Heart left ventricle (tissue), 13 donors: Measurements from ENCODE around the gene AIMP1.

Experiments used
- POLR2A ChIP-seq, 2 donors: fragments of 450-650 bp; IDR thresholded peaks; one replicate each; pipeline ENCODE4 v1.6.1; 2017; ENCODE audit warnings: antibody characterized with exemption in 2 of 2, mild to moderate bottlenecking in 2 of 2, moderate library complexity in 2 of 2
- TF ChIP-seq, protein P1 (sequence below), 12 donors: fragments of 200-600 bp; sonication (generic) in 4 of 12; IDR thresholded peaks; one replicate each; pipeline versions ENCODE4 v1.5.0 to v1.8.0; 2018 to 2022; ENCODE audit warnings: antibody characterized with exemption in 12 of 12, mild to moderate bottlenecking in 5 of 12
- donor health status: ischemic (EF 13 %, LVEDD 7.1; RV severe dilation, severe dysfunction).
- donor health status: DM: no; HTN: yes; CAD: no.
- donor health status: DM: no; HTN: no; CAD: no.
- donor health status: ischemic (EF 25% LVEDD 6.9; RV normal size, moderate dysfunction).
- donor health status: ischemic (EF 25% LVEDD 5.7; RV mildly dilated, moderate dysfunction).
- donor health status: ischemic (EF 35%, LVEDD 5.7; RV mildly dilated, moderate dysfunction).
- donor health status: nonischemic (EF 11% LVEDD 7.7; RV severe dilation, severe dysfunction).
- donor health status: DM: yes; HTN: yes; CAD: no.
- donor health status: PGD.
- donor health status: ischemic (EF 29% LVEDD 5.4; RV normal size, mild dysfunction).
- donor health status: nonischemic (EF 23%, LVEDD 6.1; RV moderate dilation, normal function).

DNA sequence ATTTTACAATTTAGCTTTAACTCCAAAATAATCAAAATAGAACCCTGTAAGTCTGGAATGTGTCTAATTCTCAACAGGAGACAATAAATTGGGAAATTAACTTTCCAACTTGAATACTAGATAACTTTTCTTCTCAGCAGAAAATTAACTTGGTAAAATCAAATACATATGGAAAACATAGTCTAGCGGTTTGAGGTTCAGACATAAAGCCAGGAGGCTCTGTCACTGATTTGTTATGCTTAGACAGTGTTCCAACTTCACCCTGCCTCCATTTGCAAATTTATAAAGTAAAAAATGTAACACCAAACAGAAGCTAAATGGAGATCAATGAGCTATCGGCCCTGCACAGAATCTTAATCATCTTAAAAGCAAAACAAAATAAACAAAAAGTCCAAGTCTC is 46.6 kb upstream of the AIMP1 start:
- TF ChIP-seq, protein P1, sequence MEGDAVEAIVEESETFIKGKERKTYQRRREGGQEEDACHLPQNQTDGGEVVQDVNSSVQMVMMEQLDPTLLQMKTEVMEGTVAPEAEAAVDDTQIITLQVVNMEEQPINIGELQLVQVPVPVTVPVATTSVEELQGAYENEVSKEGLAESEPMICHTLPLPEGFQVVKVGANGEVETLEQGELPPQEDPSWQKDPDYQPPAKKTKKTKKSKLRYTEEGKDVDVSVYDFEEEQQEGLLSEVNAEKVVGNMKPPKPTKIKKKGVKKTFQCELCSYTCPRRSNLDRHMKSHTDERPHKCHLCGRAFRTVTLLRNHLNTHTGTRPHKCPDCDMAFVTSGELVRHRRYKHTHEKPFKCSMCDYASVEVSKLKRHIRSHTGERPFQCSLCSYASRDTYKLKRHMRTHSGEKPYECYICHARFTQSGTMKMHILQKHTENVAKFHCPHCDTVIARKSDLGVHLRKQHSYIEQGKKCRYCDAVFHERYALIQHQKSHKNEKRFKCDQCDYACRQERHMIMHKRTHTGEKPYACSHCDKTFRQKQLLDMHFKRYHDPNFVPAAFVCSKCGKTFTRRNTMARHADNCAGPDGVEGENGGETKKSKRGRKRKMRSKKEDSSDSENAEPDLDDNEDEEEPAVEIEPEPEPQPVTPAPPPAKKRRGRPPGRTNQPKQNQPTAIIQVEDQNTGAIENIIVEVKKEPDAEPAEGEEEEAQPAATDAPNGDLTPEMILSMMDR (IDR thresholded peaks at IDR 0.05): no peak
- TF ChIP-seq POLR2A (IDR thresholded peaks at IDR 0.05): no peak
